ENCODE results near the gene INF2.
"Not testable (repeated sequence)": the region's sequence is repeated elsewhere in the genome, so short reads cannot be mapped to it uniquely, and the experiment has no call there.

INF2 gene

GRCh38 chr14:104725772-104726548, 36.5 kb downstream of the INF2 start:
- no peak for DNase-seq (ENCODE audit: low read depth)
- no peak for TF ChIP-seq CTCF (IDR thresholded peaks at IDR 0.05; ENCODE audit: low read depth, low read length, missing control alignments)
- H3K4me3 ChIP-seq (ENCODE audit: low read depth, low read length), result no peak overlapping the region

- no peak for TF ChIP-seq CTCF (IDR thresholded peaks at IDR 0.05; ENCODE audit: low read depth, low read length, missing control alignments)
- DNase-seq (ENCODE audit: low read depth), result no peak
These were observed 37.4 kb downstream of the INF2 start for GRCh38 chr14:104726600-104727451.

GRCh38 chr14:104728631-104729030, 39.2 kb downstream of the INF2 start:
- no peak overlapping the region for H3K4me3 ChIP-seq (ENCODE audit: low read depth, low read length)
- DNase-seq (ENCODE audit: low read depth), result no peak
- no peak for TF ChIP-seq CTCF (IDR thresholded peaks at IDR 0.05; ENCODE audit: low read depth, low read length, missing control alignments)

More at GRCh38 chr14:104726600-104727451, 37.4 kb downstream of the INF2 start:
- no peak overlapping the region for H3K4me3 ChIP-seq (ENCODE audit: low read depth, low read length)

- DNase-seq (ENCODE audit: low read depth); H3K4me3 ChIP-seq (ENCODE audit: low read depth, low read length): not testable (repeated sequence)
These were observed 39.9 kb downstream of the INF2 start for GRCh38 chr14:104729176-104729834.

- no peak for DNase-seq (ENCODE audit: low read depth)
- no peak for TF ChIP-seq CTCF (IDR thresholded peaks at IDR 0.05; ENCODE audit: low read depth, low read length, missing control alignments)
- no peak overlapping the region for H3K4me3 ChIP-seq (ENCODE audit: low read depth, low read length)
These were observed 40.4 kb downstream of the INF2 start for GRCh38 chr14:104729835-104730181.

GRCh38 chr14:104730487-104730886, 41.1 kb downstream of the INF2 start:
- DNase-seq (ENCODE audit: low read depth), result no peak
- no peak for TF ChIP-seq CTCF (IDR thresholded peaks at IDR 0.05; ENCODE audit: low read depth, low read length, missing control alignments)
- no peak overlapping the region for H3K4me3 ChIP-seq (ENCODE audit: low read depth, low read length)
